ENCODE results near the gene MACROH2A2. TPM values are rescaled to one million over a fixed set of nuclear protein-coding genes. Genes with fewer than 3 reads are reported as not detected.

MACROH2A2 gene
- total and polyA plus RNA-seq, 2 of the 8 experiments (the other 6 are each of a cell fraction or from before 2014, with no cell fraction given), result 7.9 to 9.3 TPM

DNA sequence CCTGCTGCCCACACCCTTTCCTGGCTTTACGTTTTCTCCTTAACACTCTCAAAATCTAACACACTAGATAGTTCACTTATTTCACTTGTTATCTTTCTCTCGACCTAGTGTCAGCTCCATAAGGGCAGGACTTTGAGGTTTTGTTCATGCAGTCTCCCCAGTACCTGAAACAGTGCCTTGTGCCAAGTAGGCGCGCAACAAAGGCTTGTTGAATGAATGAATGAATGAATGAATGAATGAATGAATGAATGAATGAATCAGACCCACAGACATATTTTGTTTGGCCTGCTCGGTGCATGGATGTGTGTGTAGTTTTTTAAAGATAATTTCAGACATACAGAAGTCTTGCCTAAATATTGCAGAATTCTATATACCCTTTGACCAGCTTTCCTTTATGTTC, 87.7 kb downstream of the MACROH2A2 start (continued):
- no peak for TF ChIP-seq CHD7 (IDR thresholded peaks at IDR 0.05; ENCODE audit: insufficient replicate concordance, low read length)
